Muscle of back (tissue), 13 donors: Measurements from ENCODE around the gene TMEM269. TPM values are rescaled to one million over a fixed set of nuclear protein-coding genes. Genes with fewer than 3 reads are reported as not detected.

ENCODE experiments used
- DNase-seq, 3 donors: peaks; one replicate each; pipeline versions ENCODE4 v3.0.0 to v3.0.0-alpha.2; 2013
- long read RNA-seq, 9 donors: transcript quantifications; one replicate each; lab custom pipeline, GENCODE V29; 2026
- polyA plus RNA-seq, 10 donors: library from polyadenylated mRNA; unstranded; fragments of 120-200 nt; gene quantifications; one replicate each; pipeline ENCODE4 v1.2.1, GENCODE V29; 2013; ENCODE audit not compliant: insufficient read length in 10 of 10

The TMEM269 gene
- polyA plus RNA-seq: 1 to 10 TPM in 3 of 10 donors, under 1 TPM in 7; 0.46 to 1.4 (median 0.73) TPM
- long read RNA-seq, donor 1: 0 reads
- long read RNA-seq, donor 2: 0 reads
- long read RNA-seq, donor 3: 0 reads
- long read RNA-seq, donor 4: 0 reads
- long read RNA-seq, donor 5, partial matches to known transcripts: 168 of 176 reads
- long read RNA-seq, donor 5, other reads (novel, unspliced or antisense): 8 of 176 reads
- long read RNA-seq, donor 6: 0 reads
- long read RNA-seq, donor 7: 0 reads
- long read RNA-seq, donor 8, partial matches to known transcripts: 9 of 81 reads
- long read RNA-seq, donor 8, other reads (novel, unspliced or antisense): 72 of 81 reads
- long read RNA-seq, donor 9: 0 reads

GRCh38 chr1:42784946-42785693 is at the start of gene TMEM269:
Gene TMEM269, plus strand, starts transcription at chr1:42784991. Its CDS starts 4,903 bp downstream, at chr1:42789894.
- DNase-seq: peak in 1 of 3 donors; percentile 56

GRCh38 chr1:42735056-42735455 is 49.7 kb upstream of the TMEM269 start:
- no peak for DNase-seq

GRCh38 chr1:42735477-42736105 is 49.2 kb upstream of the TMEM269 start:
- DNase-seq: no peak

- DNase-seq: no peak
These were observed 48.6 kb upstream of the TMEM269 start for GRCh38 chr1:42736152-42736551.

- DNase-seq: no peak
These were observed 48.1 kb upstream of the TMEM269 start for GRCh38 chr1:42736571-42737200.

- no peak for DNase-seq
These were observed 47.5 kb upstream of the TMEM269 start for GRCh38 chr1:42737257-42737656.

GRCh38 chr1:42737986-42738677 is 46.7 kb upstream of the TMEM269 start:
- no peak for DNase-seq

GRCh38 chr1:42738678-42739226 is 46.0 kb upstream of the TMEM269 start:
- no peak for DNase-seq

GRCh38 chr1:42739753-42740700 is 44.8 kb upstream of the TMEM269 start, which contains the start of gene CLDN19:
Gene CLDN19, minus strand, starts transcription at chr1:42740236. Its CDS starts 173 bp downstream, at chr1:42740063.
- no peak for DNase-seq

GRCh38 chr1:42740851-42741580 is 43.8 kb upstream of the TMEM269 start:
- DNase-seq: no peak

- DNase-seq: no peak
These were observed 43.1 kb upstream of the TMEM269 start for GRCh38 chr1:42741706-42742105.

GRCh38 chr1:42742141-42742540 is 42.6 kb upstream of the TMEM269 start:
- no peak for DNase-seq

- no peak for DNase-seq
These were observed 42.0 kb upstream of the TMEM269 start for GRCh38 chr1:42742617-42743316.

- DNase-seq: no peak
These were observed 41.3 kb upstream of the TMEM269 start for GRCh38 chr1:42743317-42744147.

GRCh38 chr1:42744148-42744413 is 40.7 kb upstream of the TMEM269 start:
- DNase-seq: no peak

- DNase-seq: no peak
These were observed 38.9 kb upstream of the TMEM269 start for GRCh38 chr1:42745851-42746250.

- no peak for DNase-seq
These were observed 38.2 kb upstream of the TMEM269 start for GRCh38 chr1:42746436-42747105.
